ENCODE data around the gene ABHD6.

ABHD6 gene

GRCh38 chr3:58326267-58326900 is 88.8 kb downstream of the ABHD6 start:
- DNase-seq = peak; percentile 22 to 28
- no peaks in the 10 kb centered on the region for H3K9me3 ChIP-seq (ENCODE audit: insufficient read depth, low read depth, low read length)
- H2AFZ ChIP-seq (ENCODE audit: insufficient read depth, low read length, poor library complexity) = no peak overlapping the region
- H3K14ac ChIP-seq (ENCODE audit: low read length) = no peak overlapping the region
- no peak overlapping the region for H2BK5ac ChIP-seq (ENCODE audit: low read depth, low read length, poor library complexity)
- H3K23ac ChIP-seq (ENCODE audit: low read length) = no peak overlapping the region
- no peak overlapping the region for H2AK5ac ChIP-seq (ENCODE audit: low read length)
- H3K79me1 ChIP-seq (ENCODE audit: low read length) = no peaks in the 10 kb centered on the region
- H3K4me3 ChIP-seq (ENCODE audit: low read depth, low read length) = no peak overlapping the region
- no peaks in the 10 kb centered on the region for H3K27me3 ChIP-seq (ENCODE audit: insufficient read depth, low read length)
- H2BK120ac ChIP-seq (ENCODE audit: insufficient read depth, low read length, poor library complexity) = no peak overlapping the region
- H3K4me1 ChIP-seq (ENCODE audit: control insufficient read depth in 1 of 2, insufficient read depth in 2 of 2, low read length in 2 of 2) = no peaks in the 10 kb centered on the region
- WGBS (ENCODE audit: extremely low coverage, insufficient coverage, insufficient read length) = no CpG with 5 or more reads among the region's 8 CpGs
- H3K9ac ChIP-seq (ENCODE audit: low read length) = no peak overlapping the region
- H2BK12ac ChIP-seq (ENCODE audit: low read length) = no peak overlapping the region
- no peaks in the 10 kb centered on the region for H3K36me3 ChIP-seq (ENCODE audit: control insufficient read depth in 1 of 2, insufficient read depth in 2 of 2, low read length in 2 of 2)
- no peak overlapping the region for H3K18ac ChIP-seq (ENCODE audit: low read length)
- H3K4ac ChIP-seq (ENCODE audit: low read depth, low read length) = no peak overlapping the region
- no peak overlapping the region for H4K12ac ChIP-seq (ENCODE audit: low read depth, low read length)
- H4K91ac ChIP-seq (ENCODE audit: low read depth, low read length) = no peak overlapping the region
- H3K27ac ChIP-seq (ENCODE audit: low read depth, low read length) = no peak overlapping the region
- no peaks in the 10 kb centered on the region for H3K79me2 ChIP-seq (ENCODE audit: control insufficient read depth, insufficient read depth, low read length, poor library complexity)
- no peak overlapping the region for H4K8ac ChIP-seq (ENCODE audit: low read depth, low read length)
- no peak overlapping the region for H3K4me2 ChIP-seq (ENCODE audit: low read length)

DNA sequence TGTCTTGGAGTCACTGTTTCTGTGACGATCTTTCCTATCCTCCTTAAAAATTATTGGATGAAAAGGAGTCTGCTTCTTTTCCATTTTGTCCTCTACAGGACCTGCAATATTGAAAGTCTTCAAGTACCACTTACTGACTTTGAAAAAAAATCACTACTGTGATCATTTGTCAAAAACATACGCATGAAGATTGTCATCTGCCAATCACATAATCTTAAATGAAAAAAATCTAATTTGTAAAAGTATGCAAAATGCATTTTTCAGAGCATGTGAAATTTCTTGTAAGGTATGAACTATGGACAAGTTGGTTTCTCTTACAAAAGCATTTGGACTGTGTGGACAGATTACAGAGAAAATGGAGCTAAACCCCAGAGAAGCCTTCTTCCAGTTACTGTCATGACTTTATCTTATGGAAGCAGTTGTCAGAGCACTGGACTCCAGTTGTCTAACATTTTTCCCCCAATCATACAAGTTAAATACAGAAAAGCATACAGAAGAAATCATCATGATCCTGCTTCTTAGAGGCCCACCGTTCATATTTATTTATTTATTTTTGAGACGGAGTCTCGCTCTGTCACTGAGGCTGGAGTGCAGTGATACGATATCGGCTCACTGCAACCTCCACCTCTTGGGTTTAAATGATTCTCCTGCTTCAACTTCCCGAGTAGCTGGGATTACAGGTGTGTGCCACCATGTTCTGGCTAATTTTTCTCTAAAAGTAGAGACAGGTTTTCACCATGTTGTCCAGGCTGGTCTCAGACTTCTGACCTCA is 91.7 kb downstream of the ABHD6 start:
- Histone ChIP-seq H3K4ac (ENCODE audit: low read depth, low read length) (no peak overlapping the region), H3K9ac (ENCODE audit: low read length) (no peak overlapping the region), H2AK5ac (ENCODE audit: low read length) (no peak overlapping the region), H2AFZ (ENCODE audit: insufficient read depth, low read length, poor library complexity) (no peak overlapping the region), H2BK5ac (ENCODE audit: low read depth, low read length, poor library complexity) (no peak overlapping the region), H3K4me2 (ENCODE audit: low read length) (no peak overlapping the region), H3K9me3 (ENCODE audit: insufficient read depth, low read depth, low read length) (no peaks in the 10 kb centered on the region), H3K18ac (ENCODE audit: low read length) (no peak overlapping the region), H3K27me3 (ENCODE audit: insufficient read depth, low read length) (no peaks in the 10 kb centered on the region), H3K23ac (ENCODE audit: low read length) (no peak overlapping the region), H4K8ac (ENCODE audit: low read depth, low read length) (no peak overlapping the region), H3K36me3 (ENCODE audit: control insufficient read depth in 1 of 2, insufficient read depth in 2 of 2, low read length in 2 of 2) (no peaks in the 10 kb centered on the region), H2BK120ac (ENCODE audit: insufficient read depth, low read length, poor library complexity) (no peak overlapping the region), H4K91ac (ENCODE audit: low read depth, low read length) (no peak overlapping the region), H3K79me1 (ENCODE audit: low read length) (peaks cover 6% of the 10 kb centered on the region), H3K79me2 (ENCODE audit: control insufficient read depth, insufficient read depth, low read length, poor library complexity) (no peaks in the 10 kb centered on the region), H3K14ac (ENCODE audit: low read length) (no peak overlapping the region), H3K4me3 (ENCODE audit: low read depth, low read length) (no peak overlapping the region), H4K12ac (ENCODE audit: low read depth, low read length) (no peak overlapping the region), H3K27ac (ENCODE audit: low read depth, low read length) (no peak overlapping the region), H3K4me1 (ENCODE audit: control insufficient read depth in 1 of 2, insufficient read depth in 2 of 2, low read length in 2 of 2) (peaks cover 0 to 4% of the 10 kb centered on the region in 2 experiments), H2BK12ac (ENCODE audit: low read length) (no peak overlapping the region)
- WGBS (ENCODE audit: extremely low coverage, insufficient coverage, insufficient read length) = no CpG with 5 or more reads among the region's 8 CpGs
- DNase-seq = no peak

GRCh38 chr3:58329922-58330413 is 92.4 kb downstream of the ABHD6 start:
- Histone ChIP-seq H3K4me2 (ENCODE audit: low read length) (no peak overlapping the region), H2AK5ac (ENCODE audit: low read length) (no peak overlapping the region), H2BK12ac (ENCODE audit: low read length) (no peak overlapping the region), H3K4ac (ENCODE audit: low read depth, low read length) (no peak overlapping the region), H3K79me2 (ENCODE audit: control insufficient read depth, insufficient read depth, low read length, poor library complexity) (no peaks in the 10 kb centered on the region), H3K18ac (ENCODE audit: low read length) (no peak overlapping the region), H3K4me3 (ENCODE audit: low read depth, low read length) (no peak overlapping the region), H3K4me1 (ENCODE audit: control insufficient read depth in 1 of 2, insufficient read depth in 2 of 2, low read length in 2 of 2) (peaks cover 0 to 4% of the 10 kb centered on the region in 2 experiments), H2BK5ac (ENCODE audit: low read depth, low read length, poor library complexity) (no peak overlapping the region), H2BK120ac (ENCODE audit: insufficient read depth, low read length, poor library complexity) (no peak overlapping the region), H4K8ac (ENCODE audit: low read depth, low read length) (no peak overlapping the region), H3K9me3 (ENCODE audit: insufficient read depth, low read depth, low read length) (no peaks in the 10 kb centered on the region), H2AFZ (ENCODE audit: insufficient read depth, low read length, poor library complexity) (no peak overlapping the region), H3K14ac (ENCODE audit: low read length) (no peak overlapping the region), H3K27ac (ENCODE audit: low read depth, low read length) (no peak overlapping the region), H3K36me3 (ENCODE audit: control insufficient read depth in 1 of 2, insufficient read depth in 2 of 2, low read length in 2 of 2) (no peaks in the 10 kb centered on the region), H4K12ac (ENCODE audit: low read depth, low read length) (no peak overlapping the region), H3K79me1 (ENCODE audit: low read length) (peaks cover 6% of the 10 kb centered on the region), H3K9ac (ENCODE audit: low read length) (no peak overlapping the region), H3K27me3 (ENCODE audit: insufficient read depth, low read length) (no peaks in the 10 kb centered on the region), H3K23ac (ENCODE audit: low read length) (no peak overlapping the region), H4K91ac (ENCODE audit: low read depth, low read length) (no peak overlapping the region)
- WGBS (ENCODE audit: extremely low coverage, insufficient coverage, insufficient read length) = no CpG with 5 or more reads among the region's 5 CpGs
- no peak for DNase-seq

GRCh38 chr3:58331593-58332152 is 94.1 kb downstream of the ABHD6 start:
- Histone ChIP-seq H2AFZ (ENCODE audit: insufficient read depth, low read length, poor library complexity) (no peak overlapping the region), H4K12ac (ENCODE audit: low read depth, low read length) (no peak overlapping the region), H2BK5ac (ENCODE audit: low read depth, low read length, poor library complexity) (no peak overlapping the region), H2BK120ac (ENCODE audit: insufficient read depth, low read length, poor library complexity) (no peak overlapping the region), H3K23ac (ENCODE audit: low read length) (no peak overlapping the region), H3K9ac (ENCODE audit: low read length) (peak overlapping the region; percentile 48), H3K79me1 (ENCODE audit: low read length) (peaks cover 6% of the 10 kb centered on the region), H2BK12ac (ENCODE audit: low read length) (no peak overlapping the region), H3K27me3 (ENCODE audit: insufficient read depth, low read length) (no peaks in the 10 kb centered on the region), H2AK5ac (ENCODE audit: low read length) (no peak overlapping the region), H3K27ac (ENCODE audit: low read depth, low read length) (no peak overlapping the region), H3K36me3 (ENCODE audit: control insufficient read depth in 1 of 2, insufficient read depth in 2 of 2, low read length in 2 of 2) (no peaks in the 10 kb centered on the region), H3K4ac (ENCODE audit: low read depth, low read length) (no peak overlapping the region), H3K4me2 (ENCODE audit: low read length) (no peak overlapping the region), H3K4me1 (ENCODE audit: control insufficient read depth in 1 of 2, insufficient read depth in 2 of 2, low read length in 2 of 2) (peaks cover 0 to 4% of the 10 kb centered on the region in 2 experiments), H3K14ac (ENCODE audit: low read length) (no peak overlapping the region), H3K79me2 (ENCODE audit: control insufficient read depth, insufficient read depth, low read length, poor library complexity) (no peaks in the 10 kb centered on the region), H3K18ac (ENCODE audit: low read length) (no peak overlapping the region), H3K4me3 (ENCODE audit: low read depth, low read length) (no peak overlapping the region), H4K8ac (ENCODE audit: low read depth, low read length) (no peak overlapping the region), H3K9me3 (ENCODE audit: insufficient read depth, low read depth, low read length) (no peaks in the 10 kb centered on the region), H4K91ac (ENCODE audit: low read depth, low read length) (no peak overlapping the region)
- DNase-seq = no peak
- WGBS (ENCODE audit: extremely low coverage, insufficient coverage, insufficient read length) = no CpG with 5 or more reads among the region's 4 CpGs
